OCI-LY1 (cell line): ENCODE data around the gene CLPX.

ENCODE experiments used
- H2AFZ ChIP-seq: fragments of 200-600 bp; sonication (generic), shearing (Covaris generic); 2 replicates; pipeline ENCODE4 v1.6.0; 2014; ENCODE audit warnings: antibody characterized with exemption, mild to moderate bottlenecking, low read length
- H3F3A ChIP-seq: fragments of 200-600 bp; sonication (generic), shearing (Covaris generic); 2 replicates; pipeline ENCODE4 v1.6.0; 2014; ENCODE audit warnings: mild to moderate bottlenecking, antibody characterized with exemption, low read length, moderate library complexity; ENCODE audit not compliant: insufficient read depth
- H3K27ac ChIP-seq: fragments of 200-600 bp; sonication (generic); 2 replicates; pipeline ENCODE4 v1.5.1; 2014; ENCODE audit warnings: low read length, mixed run types, mild to moderate bottlenecking, low read depth; ENCODE audit not compliant: poor library complexity, severe bottlenecking
- H3K27me3 ChIP-seq: fragments of 200-600 bp; sonication (generic); 2 replicates; pipeline ENCODE4 v1.6.0; 2014; ENCODE audit warnings: antibody characterized with exemption, mild to moderate bottlenecking, low read length, moderate library complexity; ENCODE audit not compliant: insufficient read depth
- H3K36me3 ChIP-seq: fragments of 200-600 bp; sonication (generic); 2 replicates; pipeline ENCODE4 v1.6.1; 2014; ENCODE audit warnings: mild to moderate bottlenecking, antibody characterized with exemption, low read length, moderate library complexity, mixed read lengths; ENCODE audit not compliant: insufficient read depth
- H3K4me1 ChIP-seq: fragments of 200-600 bp; sonication (generic); 2 replicates; pipeline ENCODE4 v1.5.1; 2014; ENCODE audit warnings: mild to moderate bottlenecking, low read length, moderate library complexity; ENCODE audit not compliant: insufficient read depth, severe bottlenecking
- H3K4me2 ChIP-seq: fragments of 200-600 bp; sonication (generic), shearing (Covaris generic); 2 replicates; pipeline ENCODE4 v1.6.1; 2014; ENCODE audit warnings: low read length
- H3K4me3 ChIP-seq: fragments of 200-600 bp; sonication (generic); 2 replicates; pipeline ENCODE4 v1.5.1; 2014; ENCODE audit warnings: low read length, low read depth, mild to moderate bottlenecking, mixed read lengths; ENCODE audit not compliant: poor library complexity, severe bottlenecking
- H3K79me2 ChIP-seq: fragments of 200-600 bp; shearing (Covaris generic); 2 replicates; pipeline ENCODE4 v1.6.1; 2016; ENCODE audit warnings: mixed run types, low read length, mixed read lengths; ENCODE audit not compliant: insufficient read depth
- H3K9ac ChIP-seq: fragments of 200-600 bp; sonication (generic), shearing (Covaris generic); 2 replicates; pipeline ENCODE4 v1.6.1; 2014; ENCODE audit warnings: mild to moderate bottlenecking, low read length, mixed read lengths
- H3K9me2 ChIP-seq: fragments of 200-600 bp; sonication (generic), shearing (Covaris generic); 2 replicates; pipeline ENCODE4 v1.6.1; 2014; ENCODE audit warnings: low read depth, mild to moderate bottlenecking, low read length, mixed read lengths
- H3K9me3 ChIP-seq: fragments of 200-600 bp; shearing (Covaris generic); 2 replicates; pipeline ENCODE4 v1.6.1; 2014; ENCODE audit warnings: low read length, mixed read lengths
- H4K20me1 ChIP-seq: fragments of 200-600 bp; sonication (generic), shearing (Covaris generic); 2 replicates; pipeline ENCODE4 v1.6.0; 2016; ENCODE audit warnings: mild to moderate bottlenecking, low read length; ENCODE audit not compliant: insufficient read depth
- CTCF ChIP-seq: fragments of 200-600 bp; sonication (generic), shearing (Covaris generic); IDR thresholded peaks from 2 replicates; pipeline ENCODE4 v1.5.1; 2017; ENCODE audit warnings: mild to moderate bottlenecking, antibody characterized with exemption, low read length, moderate library complexity, mixed read lengths
- EZH2 ChIP-seq: fragments of 200-600 bp; sonication (generic), shearing (Covaris generic); IDR thresholded peaks from 2 replicates; pipeline ENCODE4 v1.8.0; 2017; ENCODE audit warnings: borderline replicate concordance, mixed run types, mild to moderate bottlenecking, antibody characterized with exemption, low read length, moderate library complexity, mixed read lengths

Gene CLPX

DNA sequence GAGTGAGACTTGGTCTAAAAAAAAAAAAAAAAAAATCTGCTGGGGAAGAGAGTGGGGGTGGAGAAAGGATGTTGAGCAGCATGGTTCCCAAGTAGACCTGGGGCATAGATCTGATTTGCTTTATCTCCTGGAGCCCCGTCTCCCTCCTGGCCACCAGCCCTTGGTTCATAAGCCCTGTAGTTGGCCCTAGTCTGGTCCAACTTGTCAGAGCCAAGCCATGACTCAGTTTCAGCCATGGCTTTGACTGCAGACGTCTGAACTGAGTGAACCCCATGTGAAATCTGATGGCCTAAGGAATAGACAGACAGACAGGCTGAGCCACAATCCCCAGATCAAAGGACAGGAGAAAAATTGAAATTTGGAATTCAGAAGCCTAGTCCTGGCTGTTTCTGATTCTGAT, 28.1 kb upstream of the CLPX start:
- H3K79me2 ChIP-seq, result no peaks in the 10 kb centered on the region
- no peaks in the 10 kb centered on the region for H4K20me1 ChIP-seq
- no peak overlapping the region for H3K4me2 ChIP-seq
- H3K4me1 ChIP-seq, result peaks cover 12% of the 10 kb centered on the region
- no peak overlapping the region for H3K4me3 ChIP-seq
- no peaks in the 10 kb centered on the region for H3K9me3 ChIP-seq
- H3F3A ChIP-seq, result no peaks in the 10 kb centered on the region
- TF ChIP-seq EZH2 (no peak), CTCF (no peak)
- no peak overlapping the region for H2AFZ ChIP-seq
- no peaks in the 10 kb centered on the region for H3K36me3 ChIP-seq
- no peaks in the 10 kb centered on the region for H3K27me3 ChIP-seq
- no peaks in the 10 kb centered on the region for H3K9me2 ChIP-seq
- H3K27ac ChIP-seq, result no peak overlapping the region
- H3K9ac ChIP-seq, result no peak overlapping the region

- H3K4me1 ChIP-seq, result peaks cover 12% of the 10 kb centered on the region
- no peaks in the 10 kb centered on the region for H3K36me3 ChIP-seq
- no peaks in the 10 kb centered on the region for H3F3A ChIP-seq
- no peaks in the 10 kb centered on the region for H4K20me1 ChIP-seq
- no peaks in the 10 kb centered on the region for H3K27me3 ChIP-seq
- no peak overlapping the region for H3K27ac ChIP-seq
- H3K9me3 ChIP-seq, result no peaks in the 10 kb centered on the region
- H3K4me3 ChIP-seq, result no peak overlapping the region
- no peak overlapping the region for H3K9ac ChIP-seq
- no peaks in the 10 kb centered on the region for H3K9me2 ChIP-seq
- no peak overlapping the region for H2AFZ ChIP-seq
- no peak overlapping the region; the same call in 1 of the 2 replicates for H3K4me2 ChIP-seq
- TF ChIP-seq EZH2 (no peak), CTCF (peak; percentile 92)
- no peaks in the 10 kb centered on the region for H3K79me2 ChIP-seq
Observed at GRCh38 chr15:65212097-65212496, 27.0 kb upstream of the CLPX start.

DNA sequence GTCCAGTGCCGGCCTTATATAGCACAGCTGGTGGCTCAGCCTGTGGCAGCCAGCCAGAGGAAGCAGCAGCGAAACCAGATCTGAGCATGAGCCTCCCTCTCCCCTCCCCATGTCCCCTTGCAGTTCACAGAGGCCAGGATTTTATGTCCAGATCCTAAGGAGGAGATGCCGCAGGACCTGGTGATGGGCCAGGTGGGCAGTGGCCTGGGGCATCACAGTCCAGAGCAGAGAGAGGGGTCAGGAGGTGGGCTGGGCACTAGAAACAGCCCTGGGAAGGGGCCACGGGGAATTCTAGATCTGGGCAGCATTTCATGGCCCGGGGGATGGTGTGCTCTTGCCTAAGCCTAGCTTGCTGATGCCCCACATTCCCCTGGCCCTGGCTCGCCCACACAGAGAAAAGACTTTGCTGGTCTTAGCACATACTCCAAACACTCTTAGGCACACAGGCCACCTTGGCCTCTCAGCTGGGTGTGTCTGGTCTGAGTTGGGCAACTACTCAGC, 26.4 kb upstream of the CLPX start:
- Histone ChIP-seq H3K4me2 (no peak overlapping the region; the same call in 1 of the 2 replicates), H2AFZ (no peak overlapping the region), H3K27me3 (no peaks in the 10 kb centered on the region), H3K9me3 (no peaks in the 10 kb centered on the region), H4K20me1 (no peaks in the 10 kb centered on the region), H3K4me1 (peaks cover 12% of the 10 kb centered on the region), H3K36me3 (no peaks in the 10 kb centered on the region), H3K4me3 (no peak overlapping the region), H3F3A (no peaks in the 10 kb centered on the region), H3K9me2 (no peaks in the 10 kb centered on the region), H3K27ac (no peak overlapping the region), H3K9ac (no peak overlapping the region), H3K79me2 (no peaks in the 10 kb centered on the region)
- TF ChIP-seq CTCF (no peak), EZH2 (no peak)
